BE2C (cell line): ENCODE results near the gene HBA2.

Source experiments
- DNase-seq: peaks from one replicate; pipeline ENCODE4 v3.0.0-alpha.2; 2020
- H3K27me3 ChIP-seq: fragments of 250-450 bp; sonication (Bioruptor Pico); 2 replicates; pipeline ENCODE4 v1.5.1; 2020; ENCODE audit warnings: mild to moderate bottlenecking
- H3K36me3 ChIP-seq: fragments of 250-450 bp; sonication (Bioruptor Pico); 2 replicates; pipeline ENCODE4 v1.5.1; 2020; ENCODE audit warnings: mild to moderate bottlenecking
- H3K4me1 ChIP-seq: fragments of 250-450 bp; sonication (Bioruptor Pico); 2 replicates; pipeline ENCODE4 v1.5.1; 2020
- H3K4me3 ChIP-seq: 2 replicates; pipeline ENCODE4 v1.5.1; 2011; ENCODE audit warnings: low read depth, low read length
- H3K9me3 ChIP-seq: fragments of 250-450 bp; sonication (Bioruptor Pico); 2 replicates; pipeline ENCODE4 v1.5.1; 2020
- CTCF ChIP-seq: IDR thresholded peaks from 2 replicates; pipeline ENCODE4 v1.5.1; 2012; ENCODE audit warnings: mild to moderate bottlenecking, low read depth, low read length

Gene HBA2

DNA sequence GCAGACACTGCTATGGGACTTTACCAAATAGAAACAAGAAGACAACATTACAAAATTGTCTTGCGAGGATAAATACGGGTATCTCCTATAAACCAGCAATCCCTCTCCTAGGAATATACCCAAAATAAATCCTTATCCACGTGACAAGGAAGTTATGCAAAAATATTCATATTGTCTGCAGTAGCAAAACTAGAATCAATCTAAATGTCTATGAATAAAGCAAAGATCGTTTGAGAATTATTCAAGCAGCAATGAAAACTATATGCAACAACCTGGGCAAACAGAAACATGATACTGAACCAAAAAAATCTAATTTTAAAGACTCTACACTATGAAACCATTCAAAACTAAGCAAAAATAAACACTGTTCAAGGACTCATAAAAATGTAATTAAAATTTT lies 47.3 kb downstream of the HBA2 start:
- DNase-seq, result no peak
- Histone ChIP-seq H3K27me3 (no peaks in the 10 kb centered on the region), H3K4me1 (no peaks in the 10 kb centered on the region; the same call in 1 of the 2 replicates), H3K36me3 (peaks cover 92% of the 10 kb centered on the region), H3K4me3 (no peak overlapping the region), H3K9me3 (no peaks in the 10 kb centered on the region)
- TF ChIP-seq CTCF, result no peak
